ENCODE data around the gene STRIP1. TPM values are rescaled to one million over a fixed set of nuclear protein-coding genes. Genes with fewer than 3 reads are reported as not detected.

STRIP1 gene
- total RNA-seq, 2 experiments from 2014 or later, result 74.3 to 80.9 TPM

- POLR2A ChIA-PET, result interaction anchor here (1.4 kb wide), 1 partner anchor 12 kb away, joined by 4 read pairs; no protein-coding TSS in a partner anchor
- Histone ChIP-seq H3K27ac (ENCODE audit: low read depth in 1 of 2, low read length in 2 of 2) (no peak overlapping the region), H3K27me3 (ENCODE audit: control insufficient read depth in 1 of 2, insufficient read depth in 2 of 2, low read length in 2 of 2) (peaks cover 29 to 41% of the 10 kb centered on the region in 2 experiments), H3K9me3 (ENCODE audit: control insufficient read depth in 1 of 2, insufficient read depth in 1 of 2, low read length in 2 of 2) (no peaks in the 10 kb centered on the region), H3K36me3 (ENCODE audit: insufficient read depth, low read length) (no peaks in the 10 kb centered on the region), H3K4me1 (ENCODE audit: insufficient read depth, low read length) (peaks cover 21% of the 10 kb centered on the region), H3K4me3 (ENCODE audit: low read length) (no peak overlapping the region)
- CTCF ChIA-PET, result interaction anchor here (0.6 to 2.0 kb wide), 2 partner anchors 21 to 54 kb away, joined by 3 to 6 read pairs; no protein-coding TSS in a partner anchor
- Mint-ChIP-seq H3K4me3 (no peak overlapping the region), H3K27ac (no peak overlapping the region), H3K9me3 (no peaks in the 10 kb centered on the region), H3K27me3 (peaks cover 90% of the 10 kb centered on the region), H3K36me3 (ENCODE audit: low read depth) (no peaks in the 10 kb centered on the region), H3K4me1 (ENCODE audit: low read depth) (peaks cover 6% of the 10 kb centered on the region)
- ATAC-seq (ENCODE audit: poor library complexity), result no peak
- DNase-seq, result no peak
- no peak for TF ChIP-seq CTCF (IDR thresholded peaks at IDR 0.05)
- intact Hi-C loops (cut with DNase I, micrococcal nuclease), result no loop called here
Measured at GRCh38 chr1:110081061-110081460, 46.6 kb downstream of the STRIP1 start.

- Mint-ChIP-seq H3K27me3 (peaks cover 90% of the 10 kb centered on the region), H3K4me1 (ENCODE audit: low read depth) (peaks cover 6% of the 10 kb centered on the region), H3K27ac (no peak overlapping the region), H3K36me3 (ENCODE audit: low read depth) (no peaks in the 10 kb centered on the region), H3K9me3 (no peaks in the 10 kb centered on the region), H3K4me3 (peak overlapping the region; percentile 17)
- ChIA-PET CTCF (no interaction called here), POLR2A (no interaction called here)
- DNase-seq (no peak), ATAC-seq (ENCODE audit: poor library complexity) (no peak)
- no peak for TF ChIP-seq CTCF (IDR thresholded peaks at IDR 0.05)
- Histone ChIP-seq H3K27me3 (ENCODE audit: control insufficient read depth in 1 of 2, insufficient read depth in 2 of 2, low read length in 2 of 2) (peaks cover 31 to 44% of the 10 kb centered on the region in 2 experiments), H3K27ac (ENCODE audit: low read depth in 1 of 2, low read length in 2 of 2) (no peak overlapping the region), H3K4me3 (ENCODE audit: low read length) (no peak overlapping the region), H3K4me1 (ENCODE audit: insufficient read depth, low read length) (peaks cover 21% of the 10 kb centered on the region), H3K9me3 (ENCODE audit: control insufficient read depth in 1 of 2, insufficient read depth in 1 of 2, low read length in 2 of 2) (no peaks in the 10 kb centered on the region), H3K36me3 (ENCODE audit: insufficient read depth, low read length) (no peaks in the 10 kb centered on the region)
- intact Hi-C loops (cut with DNase I, micrococcal nuclease), result no loop called here
Measured at GRCh38 chr1:110082477-110082876, 48.1 kb downstream of the STRIP1 start.

GRCh38 chr1:110083061-110083865, 48.8 kb downstream of the STRIP1 start:
- peaks cover 95% of the 10 kb centered on the region for H3K27me3 Mint-ChIP-seq
- no peak overlapping the region for H3K27ac ChIP-seq (ENCODE audit: low read depth in 1 of 2, low read length in 2 of 2)
- no peaks in the 10 kb centered on the region for H3K9me3 ChIP-seq (ENCODE audit: control insufficient read depth in 1 of 2, insufficient read depth in 1 of 2, low read length in 2 of 2)
- peak overlapping the region; percentile 64 for H3K4me3 ChIP-seq (ENCODE audit: low read length)
- no peaks in the 10 kb centered on the region for H3K9me3 Mint-ChIP-seq
- POLR2A ChIA-PET, result interaction anchor here (1.5 kb wide), 1 partner anchor 49 kb away, joined by 7 read pairs; the partner anchor contains the start of gene STRIP1
- peak overlapping the region; percentile 89 for H3K4me3 Mint-ChIP-seq
- no peak for TF ChIP-seq CTCF (IDR thresholded peaks at IDR 0.05)
- CTCF ChIA-PET, result no interaction called here
- H3K27ac Mint-ChIP-seq, result no peak overlapping the region
- peak in 2 of 14 experiments; percentile 11 to 23 for DNase-seq
- no peak for ATAC-seq (ENCODE audit: poor library complexity)
- H3K4me1 Mint-ChIP-seq (ENCODE audit: low read depth), result peaks cover 6% of the 10 kb centered on the region
- peaks cover 34 to 44% of the 10 kb centered on the region in 2 experiments for H3K27me3 ChIP-seq (ENCODE audit: control insufficient read depth in 1 of 2, insufficient read depth in 2 of 2, low read length in 2 of 2)
- H3K36me3 ChIP-seq (ENCODE audit: insufficient read depth, low read length), result no peaks in the 10 kb centered on the region
- peaks cover 21% of the 10 kb centered on the region for H3K4me1 ChIP-seq (ENCODE audit: insufficient read depth, low read length)
- no peaks in the 10 kb centered on the region for H3K36me3 Mint-ChIP-seq (ENCODE audit: low read depth)
- intact Hi-C loops (cut with DNase I, micrococcal nuclease), result no loop called here

Data from CD4-positive, alpha-beta T cell (primary cell).